ENCODE results near the gene STRC.
"Not testable (repeated sequence)": the region's sequence is repeated elsewhere in the genome, so short reads cannot be mapped to it uniquely, and the experiment has no call there.

STRC gene

DNA sequence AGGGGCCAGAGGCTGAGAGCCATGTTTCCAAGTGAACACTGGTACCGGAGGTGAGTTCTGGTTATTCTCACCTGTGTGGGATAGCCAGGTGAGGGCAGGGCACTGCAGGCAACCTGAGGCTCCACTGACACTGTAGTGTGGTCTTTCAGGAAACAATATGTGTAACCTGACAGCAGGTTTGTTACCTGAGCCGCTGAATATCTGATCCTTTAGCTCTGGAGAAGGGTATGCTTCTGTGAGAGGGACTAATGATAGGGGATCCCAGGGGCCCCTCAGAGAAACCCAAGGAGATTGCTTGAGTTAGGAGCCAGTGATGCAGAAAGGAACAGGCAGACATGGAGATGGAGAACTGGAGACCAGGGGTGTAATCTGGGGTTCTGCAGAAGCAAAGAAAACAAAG is at the start of gene STRC:
STRC (minus strand) TSS at position 101 of the 400 bp plus-strand sequence; CDS start at position 23, 78 bp downstream.
- DNase-seq, result not testable (repeated sequence)

DNA sequence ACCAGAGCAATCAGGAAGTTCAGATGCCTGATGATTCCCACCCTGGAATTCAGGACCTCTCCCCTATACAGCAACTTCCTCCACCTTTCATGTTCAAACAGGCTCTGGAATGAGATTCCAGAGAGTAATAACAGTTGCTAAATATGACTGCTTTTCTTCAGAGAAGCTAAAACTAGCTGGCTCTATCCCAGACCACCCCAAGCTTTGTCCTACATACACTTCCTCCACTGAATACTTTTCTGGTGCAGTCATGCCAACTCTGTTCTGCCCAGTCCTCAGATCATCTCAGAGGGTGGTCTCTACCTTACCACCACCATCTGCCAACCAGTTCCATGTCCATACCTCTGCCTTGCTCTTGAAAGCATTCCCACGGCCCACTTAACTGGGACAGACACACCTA is 47.6 kb upstream of the STRC start:
- not testable (repeated sequence) for DNase-seq

DNA sequence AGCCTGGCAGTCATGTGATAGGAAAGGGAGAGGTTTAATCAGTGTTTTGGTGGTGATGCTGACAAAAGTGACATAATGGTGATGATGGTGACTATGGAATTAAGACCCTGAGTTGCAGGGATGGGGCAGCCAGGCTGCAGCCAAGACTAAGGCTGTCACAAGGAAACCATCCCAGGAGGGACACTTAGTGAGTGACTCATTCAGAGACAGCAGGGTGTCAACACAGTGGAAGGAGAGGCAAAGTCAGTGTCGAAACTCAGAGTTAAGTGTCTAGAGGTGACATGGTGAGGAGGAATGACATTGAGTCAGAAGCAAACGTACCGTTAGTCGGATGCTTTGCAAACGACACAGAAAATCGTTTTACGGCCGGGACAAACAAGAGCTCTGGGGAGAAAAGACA is 44.7 kb upstream of the STRC start:
- not testable (repeated sequence) for DNase-seq

DNA sequence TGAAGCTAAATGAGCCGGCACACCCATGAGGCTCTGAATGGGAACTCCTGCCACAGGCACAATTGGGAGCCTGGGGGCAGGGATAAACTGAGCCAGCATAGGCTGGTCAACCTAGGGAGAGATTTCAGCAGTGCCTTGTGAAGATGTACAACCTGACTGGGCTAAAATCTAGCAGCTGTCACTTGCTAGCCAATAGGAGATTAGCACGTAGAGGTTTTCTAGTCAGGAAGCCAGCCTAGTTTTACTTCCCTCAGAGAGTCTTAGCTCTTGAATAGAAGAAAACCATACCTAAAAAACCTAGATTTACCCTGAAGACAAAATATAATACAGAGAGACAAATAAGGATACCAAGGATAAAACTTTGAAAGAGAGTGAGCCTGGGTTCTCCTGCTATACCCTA is 43.7 kb upstream of the STRC start:
- not testable (repeated sequence) for DNase-seq

DNA sequence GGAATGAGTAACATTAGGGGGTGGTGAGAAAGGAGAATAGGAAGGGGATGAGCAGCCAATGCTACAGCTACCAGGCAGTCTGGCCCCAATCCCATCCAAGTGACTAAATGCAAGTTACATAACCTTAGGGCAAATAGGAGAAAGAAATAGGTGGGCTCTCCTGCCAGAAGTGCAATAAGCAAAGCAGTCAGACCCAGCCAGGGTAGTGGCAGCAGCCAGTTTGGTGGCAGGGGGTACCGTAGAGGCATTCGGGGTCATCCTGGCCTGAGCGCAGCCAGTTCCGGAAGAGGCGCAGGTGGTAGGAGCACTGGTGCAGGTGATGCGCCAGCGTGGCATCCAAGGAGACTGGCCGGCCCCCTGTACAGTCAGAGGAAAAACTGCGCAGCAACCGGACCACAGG is 41.1 kb upstream of the STRC start:
- not testable (repeated sequence) for DNase-seq

DNA sequence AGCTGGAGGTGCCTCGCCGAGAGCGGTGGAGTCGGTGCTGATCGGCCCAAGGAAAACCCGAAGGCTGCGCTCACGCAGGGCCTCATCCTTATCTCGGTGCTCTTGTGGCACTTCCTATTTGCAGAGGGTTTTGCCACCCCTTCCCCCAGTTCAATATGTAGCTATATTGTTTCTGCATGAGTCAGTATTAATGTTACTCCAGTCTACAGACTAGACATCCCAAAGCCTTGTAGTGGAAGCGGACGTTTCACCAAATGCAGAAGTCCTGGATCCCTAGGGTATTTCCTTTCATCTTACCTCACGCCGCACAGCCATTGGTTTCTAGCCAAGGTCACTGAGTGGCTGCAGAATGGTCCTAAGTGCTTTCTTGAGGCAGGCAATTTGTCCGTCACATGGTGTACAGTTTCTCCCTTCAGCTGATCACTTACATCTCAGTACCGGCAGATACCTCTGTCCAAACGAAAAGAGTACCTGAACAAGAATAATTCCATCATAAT is 30.9 kb upstream of the STRC start:
- not testable (repeated sequence) for DNase-seq

DNA sequence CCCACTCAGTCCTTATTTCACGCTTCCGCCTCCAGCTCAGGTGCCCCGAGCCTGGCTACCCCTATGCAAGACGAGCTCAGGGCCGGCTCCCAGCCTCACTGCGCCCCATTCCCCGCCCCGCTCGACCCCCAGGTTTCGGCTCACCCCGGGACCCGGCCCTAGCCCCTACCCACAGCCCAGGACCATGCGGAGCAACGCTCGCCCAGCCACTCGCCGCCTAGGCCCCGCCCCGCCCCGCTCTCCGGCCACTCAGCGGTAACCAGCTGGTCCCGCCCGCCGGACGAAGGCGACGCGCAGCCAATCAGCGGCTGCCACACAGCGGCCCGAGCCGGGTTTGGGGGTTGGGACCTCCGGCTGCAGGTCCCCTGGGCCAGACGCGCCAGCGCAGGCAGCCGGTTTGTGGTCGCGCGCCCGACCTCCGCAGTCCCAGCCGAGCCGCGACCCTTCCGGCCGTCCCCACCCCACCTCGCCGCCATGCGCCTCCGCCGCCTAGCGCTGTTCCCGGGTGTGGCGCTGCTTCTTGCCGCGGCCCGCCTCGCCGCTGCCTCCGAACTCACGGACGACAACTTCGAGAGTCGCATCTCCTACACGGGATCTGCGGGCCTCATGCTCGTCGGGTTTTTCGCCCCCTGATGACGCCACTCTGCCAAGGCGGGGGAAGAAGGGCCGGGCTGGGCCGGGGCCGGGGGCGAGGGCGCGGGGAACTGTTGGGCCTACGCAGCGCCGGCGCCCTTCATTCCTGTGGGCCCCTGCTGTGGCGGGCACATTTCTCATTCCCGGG is 30.2 kb upstream of the STRC start, which contains the start of gene CATSPER2:
CATSPER2 (minus strand) TSS at position 196 of the 781 bp plus-strand sequence. CDS start 783 bp downstream, outside the sequence.
- no peak for DNase-seq

DNA sequence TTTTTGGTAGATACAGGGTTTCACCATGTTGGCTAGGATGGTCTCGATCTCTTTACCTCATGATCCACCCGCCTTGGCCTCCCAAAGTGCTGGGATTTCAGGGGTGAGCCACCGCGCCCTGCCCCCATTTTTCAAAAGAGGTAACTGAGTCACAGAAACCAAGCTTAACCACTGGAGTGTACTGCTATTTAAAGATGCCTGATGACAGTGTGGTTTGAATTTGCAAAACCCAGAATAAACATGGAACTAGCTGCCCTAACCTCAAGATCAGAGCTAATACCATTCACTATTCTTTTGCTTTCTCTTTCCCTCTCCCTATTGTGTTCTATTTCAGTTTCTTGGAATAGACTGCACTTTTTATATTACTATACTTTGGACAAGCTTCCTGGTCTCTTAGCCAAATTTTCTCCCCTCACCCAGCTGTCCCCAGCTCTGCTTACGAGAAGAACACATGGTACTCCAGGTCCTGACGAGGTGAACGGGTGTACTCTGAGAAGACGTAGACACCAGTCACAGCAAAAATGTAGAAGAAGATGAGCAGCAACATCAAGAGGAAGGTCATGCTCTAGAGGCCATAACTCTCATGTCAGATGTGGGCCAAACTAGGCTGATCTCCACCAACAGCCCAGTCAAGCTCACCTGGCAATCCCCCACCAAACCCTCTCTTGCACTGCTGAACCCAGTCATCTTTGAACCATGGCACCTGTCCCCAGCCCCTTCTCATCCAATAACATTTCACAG is 20.0 kb upstream of the STRC start:
- DNase-seq, result not testable (repeated sequence)

DNA sequence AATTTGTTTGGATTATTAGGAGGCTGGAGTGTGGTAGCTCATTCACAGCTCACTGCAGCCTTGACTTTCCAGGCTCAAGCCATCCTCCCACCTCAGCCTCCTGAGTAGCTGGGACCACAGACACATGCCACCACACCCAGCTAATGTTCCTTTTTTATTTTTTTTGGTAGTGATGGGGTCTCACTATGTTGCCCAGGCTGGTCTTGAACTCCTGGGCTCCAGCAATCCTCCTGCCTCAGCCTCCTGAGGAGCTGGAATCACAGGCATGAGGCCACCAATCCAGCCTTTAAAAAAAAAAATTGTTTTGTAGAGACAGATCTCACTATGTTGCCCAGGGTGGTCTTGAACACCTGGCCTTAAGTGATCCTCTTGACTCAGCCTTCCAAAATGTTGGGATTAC is 8.3 kb upstream of the STRC start:
- DNase-seq, result not testable (repeated sequence)

DNA sequence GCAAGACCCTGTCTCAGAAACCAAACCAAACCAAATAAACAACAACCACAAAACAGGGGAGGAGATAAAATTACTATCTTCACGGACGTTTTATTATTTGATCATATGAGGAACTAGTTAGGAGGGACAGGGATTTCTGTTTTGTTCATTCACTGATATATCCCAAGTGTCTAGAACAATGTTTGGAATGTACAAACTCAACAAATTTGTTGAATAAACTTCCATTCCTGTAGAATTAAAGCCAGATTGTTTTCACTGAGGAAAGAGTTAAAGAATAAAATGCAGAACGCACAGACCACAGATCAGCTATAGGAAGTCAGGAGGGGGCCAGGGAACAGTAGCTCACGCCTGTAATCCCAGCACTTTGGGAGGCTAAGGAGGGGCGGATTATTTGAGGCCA is 6.5 kb upstream of the STRC start:
- DNase-seq, result no peak

DNA sequence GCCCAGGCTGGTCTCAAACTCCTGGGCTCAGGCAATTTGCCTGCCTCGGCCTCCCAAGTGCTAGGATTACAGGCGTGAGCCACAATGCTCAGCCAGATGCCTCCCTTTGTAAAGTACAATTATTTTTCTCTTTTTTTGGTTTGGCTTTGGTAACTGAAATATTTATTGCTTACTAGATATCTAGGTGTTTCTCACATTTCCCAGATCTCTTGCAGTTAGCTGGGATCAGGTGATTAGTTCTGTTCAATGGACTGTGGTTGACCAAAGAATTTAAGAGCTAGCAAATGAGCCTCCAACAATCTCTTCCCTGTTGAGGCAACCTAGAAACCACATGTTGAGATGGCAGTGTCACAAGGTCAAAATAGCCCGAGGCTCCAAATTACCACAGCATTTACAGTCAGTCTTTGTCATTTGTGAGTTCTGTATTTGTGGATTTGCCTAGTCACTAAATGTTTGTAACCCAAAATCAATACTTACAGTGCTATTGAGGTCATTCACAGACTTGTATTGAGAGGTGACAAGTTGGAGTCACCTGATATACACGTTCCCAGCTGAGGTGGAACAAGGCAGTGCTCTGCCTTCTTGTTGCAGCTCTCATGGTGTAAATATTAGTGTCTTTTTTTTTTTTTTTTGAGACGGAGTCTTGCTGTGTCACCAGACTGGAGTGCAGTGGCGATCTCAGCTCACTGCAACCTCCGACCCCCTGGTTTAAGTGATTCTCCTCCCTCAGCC is 3.6 kb upstream of the STRC start:
- DNase-seq, result not testable (repeated sequence)

DNA sequence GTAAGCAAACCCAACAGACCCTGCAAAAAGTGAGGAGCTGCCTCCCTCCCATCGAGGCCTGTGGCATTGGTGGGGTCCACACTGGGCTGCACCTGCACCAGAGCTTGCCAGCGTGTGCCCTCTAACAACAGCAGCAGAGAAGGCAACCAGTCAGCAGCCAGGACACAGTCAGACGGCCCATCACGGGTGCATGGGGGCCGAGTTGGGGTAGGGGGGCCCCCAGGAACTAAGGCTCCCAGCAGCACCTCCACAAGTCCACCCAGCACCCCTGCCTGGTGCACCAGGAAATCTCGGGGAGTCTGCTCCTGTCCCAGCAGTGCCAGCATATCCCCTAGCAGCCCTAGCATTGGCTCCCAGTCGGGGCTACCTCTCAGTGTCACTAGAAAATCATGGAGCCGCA is 850 bp downstream of the STRC start:
- DNase-seq, result not testable (repeated sequence)

DNA sequence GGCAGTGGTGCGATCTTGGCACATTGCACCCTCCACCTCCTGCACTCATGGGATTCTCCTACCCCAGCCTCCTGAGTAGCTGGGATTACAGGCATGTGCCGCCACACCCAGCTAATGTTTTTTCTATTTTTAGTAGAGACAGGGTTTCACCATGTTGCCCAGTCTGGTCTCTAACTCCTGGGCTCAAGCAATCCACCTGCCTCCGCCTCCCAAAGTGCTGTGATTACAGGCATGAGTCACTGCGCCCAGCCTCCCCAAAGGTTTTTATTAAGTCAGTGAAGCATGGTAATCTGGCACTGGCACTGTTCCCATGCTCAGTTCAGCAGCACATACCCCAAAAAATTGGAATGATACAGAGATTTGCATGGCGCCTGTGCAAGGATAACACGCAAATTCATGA is 16.4 kb downstream of the STRC start:
- DNase-seq, result not testable (repeated sequence)

DNA sequence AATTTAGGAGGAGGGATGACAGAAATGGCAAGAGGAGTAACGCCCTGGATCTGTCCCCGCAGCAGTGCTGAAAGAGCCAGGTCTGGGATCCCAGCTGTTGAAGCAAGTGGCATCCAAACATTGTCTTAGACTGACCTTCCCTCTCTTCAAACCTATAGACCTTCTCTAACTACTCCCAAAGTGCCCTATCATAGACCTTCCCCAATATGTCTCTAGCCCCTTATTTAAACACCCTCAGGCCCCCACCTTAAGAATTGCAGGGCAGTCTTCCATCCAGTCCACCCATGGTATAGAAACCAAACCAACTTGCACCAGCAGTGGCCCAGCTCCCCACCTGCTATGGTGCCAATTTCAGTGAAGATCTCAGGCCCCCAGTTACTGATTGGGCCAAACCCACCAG is 18.4 kb downstream of the STRC start:
- not testable (repeated sequence) for DNase-seq

DNA sequence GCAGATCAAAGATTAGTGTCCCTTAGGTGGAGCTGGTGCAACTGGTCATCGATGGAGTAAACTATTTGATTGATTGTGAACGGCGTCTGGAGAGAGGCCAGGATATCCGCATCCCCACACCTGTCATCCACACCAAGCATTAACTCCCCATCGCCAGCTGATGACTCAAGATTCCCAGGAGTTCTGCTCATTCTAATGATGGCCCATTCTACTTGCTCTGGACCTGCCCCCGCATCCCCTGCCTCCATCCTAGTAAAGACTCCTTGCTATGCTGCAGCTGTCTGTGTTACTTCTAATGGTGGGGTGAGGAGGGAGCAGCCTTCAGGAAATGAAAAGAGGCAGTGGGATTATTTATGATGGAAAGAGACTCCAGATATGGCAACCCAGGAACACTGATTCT is 19.5 kb downstream of the STRC start:
- DNase-seq, result not testable (repeated sequence)

DNA sequence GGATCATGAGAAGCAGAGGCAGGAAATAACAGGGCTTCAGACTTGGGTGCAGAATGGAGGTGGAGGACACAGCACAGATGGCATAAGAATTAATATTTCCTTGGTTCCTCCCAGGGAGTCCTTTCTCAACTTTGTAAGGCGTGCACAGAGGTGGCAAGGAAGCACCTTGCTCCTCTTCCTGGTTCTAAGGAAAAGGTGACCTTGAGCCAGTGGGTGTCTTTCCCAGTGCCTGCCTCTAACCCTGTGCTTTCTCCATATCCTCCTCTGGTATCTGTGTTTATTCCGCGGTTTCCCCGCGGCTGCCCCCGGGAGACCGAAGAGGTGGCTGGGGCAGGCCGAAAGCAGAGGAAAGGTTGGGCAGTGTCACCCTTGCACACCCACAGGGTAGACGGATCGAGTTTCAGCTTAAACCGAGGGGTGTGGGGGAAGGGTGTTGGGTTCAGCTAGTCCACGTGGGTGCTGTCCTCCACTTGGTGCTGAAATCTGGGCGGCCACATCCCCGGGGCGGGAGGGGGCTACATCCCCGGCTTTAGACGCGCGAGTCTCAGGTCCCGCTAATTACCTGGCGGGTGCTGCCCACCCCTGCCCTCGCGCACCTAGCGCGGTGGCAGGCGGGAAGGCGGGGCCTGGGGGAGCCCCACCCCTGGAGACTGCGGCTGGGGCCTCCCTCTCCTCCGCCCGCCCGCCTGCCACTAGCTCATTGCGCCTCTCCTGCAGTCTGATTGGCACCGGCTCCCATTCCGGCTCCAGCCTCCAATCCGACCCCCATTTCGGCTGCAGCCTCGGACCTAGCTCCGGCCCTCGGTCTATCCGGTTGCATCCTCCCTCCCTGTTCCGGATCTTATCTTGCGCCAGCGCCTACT is 25.0 kb downstream of the STRC start, which contains the start of gene CKMT1B:
CKMT1B (plus strand) TSS at position 700 of the 863 bp plus-strand sequence. CDS start 192 bp downstream, outside the sequence.
- DNase-seq, result not testable (repeated sequence)

DNA sequence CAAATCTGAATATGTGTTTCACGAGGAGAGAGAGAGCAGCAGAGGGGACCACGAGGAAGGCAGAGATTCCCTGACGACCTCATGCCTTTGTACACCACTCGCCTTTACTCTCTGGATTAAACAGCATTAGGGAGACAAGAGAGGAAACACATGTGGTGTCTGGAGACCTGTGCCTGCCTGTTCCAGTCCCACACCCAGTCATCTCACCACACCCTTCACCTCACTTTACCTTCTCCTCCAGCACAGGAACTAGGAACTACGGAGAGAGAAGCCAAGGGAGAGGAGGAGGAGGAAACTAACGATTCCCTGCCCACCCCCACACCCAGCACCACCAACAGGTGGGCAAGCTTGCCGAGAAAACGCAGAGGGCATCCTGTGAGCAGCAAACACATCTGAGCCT is 25.8 kb downstream of the STRC start:
- DNase-seq, result not testable (repeated sequence)

DNA sequence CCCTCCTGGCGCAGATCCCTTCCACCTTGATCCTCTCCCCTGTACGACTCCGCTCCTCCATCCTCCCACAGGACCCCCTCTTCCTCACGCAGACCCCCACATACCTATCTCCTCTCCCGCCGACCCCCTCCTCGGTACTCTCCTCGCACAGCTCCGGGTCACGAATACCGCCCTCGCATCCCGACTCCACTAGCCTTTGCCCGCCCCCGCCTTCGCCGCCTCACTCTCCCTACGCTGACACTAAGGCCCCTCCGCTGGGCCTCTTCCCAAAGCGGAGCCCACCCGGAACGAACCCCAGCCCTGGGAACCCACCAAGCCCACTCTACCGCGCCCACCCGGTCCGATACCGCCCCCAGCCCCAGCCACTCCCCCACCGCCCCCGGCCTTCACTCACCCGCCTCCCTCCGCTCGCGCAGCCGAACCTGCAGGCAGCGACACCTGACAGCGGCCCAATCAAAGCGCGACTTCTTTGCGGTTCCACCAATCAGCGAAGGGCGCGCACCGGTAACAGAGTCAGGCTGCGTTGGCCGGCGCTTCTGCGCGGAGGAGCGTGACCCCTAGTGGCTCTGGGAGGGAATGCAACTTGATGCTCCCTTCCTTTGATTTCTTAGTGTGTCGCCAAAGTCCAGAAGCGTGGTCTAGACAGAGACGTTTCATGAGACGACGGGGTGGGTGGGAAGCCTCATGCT is 28.7 kb downstream of the STRC start, which contains the start of gene PPIP5K1:
PPIP5K1 (minus strand) TSS at position 431 of the 689 bp plus-strand sequence. CDS start 5,704 bp downstream, outside the sequence.
- not testable (repeated sequence) for DNase-seq

DNA sequence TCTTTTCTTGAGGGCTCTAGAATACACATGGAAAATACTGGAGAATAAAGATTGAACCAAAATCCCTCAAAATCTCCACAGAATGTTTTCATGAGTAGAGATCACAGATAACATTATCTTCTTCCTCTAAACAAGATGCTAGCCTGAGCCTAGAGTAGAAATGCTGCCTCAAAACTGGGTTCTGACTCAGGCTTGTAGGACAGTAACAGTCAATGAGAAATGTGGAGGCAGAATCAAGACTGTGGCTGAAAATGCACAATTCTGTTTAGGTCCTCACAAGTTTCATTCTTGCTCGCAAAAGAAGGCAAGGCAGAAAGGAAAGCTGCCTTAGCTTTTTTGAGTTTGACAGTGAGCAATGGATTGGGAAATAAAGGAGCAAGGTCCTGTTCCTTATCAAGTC is 44.0 kb downstream of the STRC start:
- not testable (repeated sequence) for DNase-seq

DNA sequence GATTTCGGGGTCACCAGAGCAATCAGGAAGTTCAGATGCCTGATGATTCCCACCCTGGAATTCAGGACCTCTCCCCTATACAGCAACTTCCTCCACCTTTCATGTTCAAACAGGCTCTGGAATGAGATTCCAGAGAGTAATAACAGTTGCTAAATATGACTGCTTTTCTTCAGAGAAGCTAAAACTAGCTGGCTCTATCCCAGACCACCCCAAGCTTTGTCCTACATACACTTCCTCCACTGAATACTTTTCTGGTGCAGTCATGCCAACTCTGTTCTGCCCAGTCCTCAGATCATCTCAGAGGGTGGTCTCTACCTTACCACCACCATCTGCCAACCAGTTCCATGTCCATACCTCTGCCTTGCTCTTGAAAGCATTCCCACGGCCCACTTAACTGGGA is 52.0 kb downstream of the STRC start:
- DNase-seq, result not testable (repeated sequence)

DNA sequence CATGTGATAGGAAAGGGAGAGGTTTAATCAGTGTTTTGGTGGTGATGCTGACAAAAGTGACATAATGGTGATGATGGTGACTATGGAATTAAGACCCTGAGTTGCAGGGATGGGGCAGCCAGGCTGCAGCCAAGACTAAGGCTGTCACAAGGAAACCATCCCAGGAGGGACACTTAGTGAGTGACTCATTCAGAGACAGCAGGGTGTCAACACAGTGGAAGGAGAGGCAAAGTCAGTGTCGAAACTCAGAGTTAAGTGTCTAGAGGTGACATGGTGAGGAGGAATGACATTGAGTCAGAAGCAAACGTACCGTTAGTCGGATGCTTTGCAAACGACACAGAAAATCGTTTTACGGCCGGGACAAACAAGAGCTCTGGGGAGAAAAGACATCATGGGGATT is 54.8 kb downstream of the STRC start:
- DNase-seq, result not testable (repeated sequence)
